ENCODE data around the gene C19orf47.

The C19orf47 gene

GRCh38 chr19:40348125-40348913, at the start of gene C19orf47, which contains the start of gene PLD3:
C19orf47 (minus strand) TSS chr19:40348397; CDS start chr19:40341857, 6,540 bp downstream.
PLD3 (plus strand) TSS chr19:40348695; CDS start chr19:40366484, 17,789 bp downstream.
- Histone ChIP-seq H3K27me3 (replicated peaks; ENCODE audit: insufficient read depth, low read length) (no peaks in the 10 kb centered on the region), H2AFZ (ENCODE audit: low read length) (peak within 1 kb of the TSS; percentile 71), H3K4me3 (ENCODE audit: low read length) (peak within 1 kb of the TSS; percentile 89), H3K4me2 (ENCODE audit: low read depth, low read length) (peak within 1 kb of the TSS; percentile 90), H3K9ac (ENCODE audit: low read length) (peak within 1 kb of the TSS; percentile 74; the same call in 1 of the 2 replicates), H3K9me2 (replicated peaks; ENCODE audit: insufficient read depth, low read length) (no peaks in the 10 kb centered on the region), H4K20me1 (ENCODE audit: insufficient read depth, low read length) (no peaks in the 10 kb centered on the region), H3K4me1 (ENCODE audit: low read length) (peaks cover 4% of the 10 kb centered on the region; the same call in 1 of the 2 replicates), H3K79me2 (ENCODE audit: low read length) (peaks cover 37% of the 10 kb centered on the region), H3K27ac (ENCODE audit: low read length) (no peak within 1 kb of the TSS), H3K9me3 (replicated peaks; ENCODE audit: insufficient read depth, low read length) (no peaks in the 10 kb centered on the region), H3F3A (ENCODE audit: insufficient read depth, low read length) (no peaks in the 10 kb centered on the region), H3K36me3 (replicated peaks; ENCODE audit: insufficient read depth, low read length) (no peaks in the 10 kb centered on the region)
- peak; percentile 99 for DNase-seq
- TF ChIP-seq CTCF (IDR thresholded peaks at IDR 0.05; ENCODE audit: low read length) (no peak), EZH2phosphoT487 (IDR thresholded peaks at IDR 0.05; ENCODE audit: low read length) (no peak), EZH2 (optimal IDR thresholded peaks at IDR 0.05; ENCODE audit: low read depth, low read length) (no peak)

- Histone ChIP-seq H3F3A (ENCODE audit: insufficient read depth, low read length) (peaks cover 7% of the 10 kb centered on the region; the same call in 1 of the 2 replicates), H3K9me2 (replicated peaks; ENCODE audit: insufficient read depth, low read length) (no peaks in the 10 kb centered on the region), H2AFZ (ENCODE audit: low read length) (no peak overlapping the region), H3K4me3 (ENCODE audit: low read length) (no peak overlapping the region), H3K9me3 (replicated peaks; ENCODE audit: insufficient read depth, low read length) (no peaks in the 10 kb centered on the region), H3K79me2 (ENCODE audit: low read length) (no peaks in the 10 kb centered on the region), H3K27ac (ENCODE audit: low read length) (no peak overlapping the region), H3K4me1 (ENCODE audit: low read length) (no peaks in the 10 kb centered on the region), H3K27me3 (replicated peaks; ENCODE audit: insufficient read depth, low read length) (peaks cover 46% of the 10 kb centered on the region), H4K20me1 (ENCODE audit: insufficient read depth, low read length) (no peaks in the 10 kb centered on the region), H3K9ac (ENCODE audit: low read length) (no peak overlapping the region), H3K4me2 (ENCODE audit: low read depth, low read length) (no peak overlapping the region), H3K36me3 (replicated peaks; ENCODE audit: insufficient read depth, low read length) (no peaks in the 10 kb centered on the region)
- no peak for TF ChIP-seq EZH2phosphoT487 (IDR thresholded peaks at IDR 0.05; ENCODE audit: low read length)
- TF ChIP-seq EZH2 (optimal IDR thresholded peaks at IDR 0.05; ENCODE audit: low read depth, low read length) = no peak
- TF ChIP-seq CTCF (IDR thresholded peaks at IDR 0.05; ENCODE audit: low read length) = no peak
- no peak for DNase-seq
Measured at GRCh38 chr19:40397568-40397906, 49.3 kb upstream of the C19orf47 start.

- no peaks in the 10 kb centered on the region for H3K4me1 ChIP-seq (ENCODE audit: low read length)
Measured at GRCh38 chr19:40396886-40397567, 48.8 kb upstream of the C19orf47 start.

More at GRCh38 chr19:40396886-40397567, 48.8 kb upstream of the C19orf47 start:
- Histone ChIP-seq H3K4me2 (ENCODE audit: low read depth, low read length) (peak overlapping the region; percentile 70), H3K9ac (ENCODE audit: low read length) (no peak overlapping the region), H3K9me3 (replicated peaks; ENCODE audit: insufficient read depth, low read length) (no peaks in the 10 kb centered on the region), H3K9me2 (replicated peaks; ENCODE audit: insufficient read depth, low read length) (no peaks in the 10 kb centered on the region), H3K79me2 (ENCODE audit: low read length) (no peaks in the 10 kb centered on the region), H3F3A (ENCODE audit: insufficient read depth, low read length) (peaks cover 7% of the 10 kb centered on the region; the same call in 1 of the 2 replicates), H3K4me3 (ENCODE audit: low read length) (no peak overlapping the region), H3K27ac (ENCODE audit: low read length) (no peak overlapping the region), H3K27me3 (replicated peaks; ENCODE audit: insufficient read depth, low read length) (peaks cover 46% of the 10 kb centered on the region), H3K36me3 (replicated peaks; ENCODE audit: insufficient read depth, low read length) (no peaks in the 10 kb centered on the region), H2AFZ (ENCODE audit: low read length) (no peak overlapping the region), H4K20me1 (ENCODE audit: insufficient read depth, low read length) (no peaks in the 10 kb centered on the region)
- no peak for TF ChIP-seq EZH2 (optimal IDR thresholded peaks at IDR 0.05; ENCODE audit: low read depth, low read length)
- TF ChIP-seq EZH2phosphoT487 (IDR thresholded peaks at IDR 0.05; ENCODE audit: low read length) = no peak
- no peak for TF ChIP-seq CTCF (IDR thresholded peaks at IDR 0.05; ENCODE audit: low read length)
- no peak for DNase-seq
